K562 (cell line): ENCODE data around the gene PFDN2. TPM values are rescaled to one million over a fixed set of nuclear protein-coding genes. Genes with fewer than 3 reads are reported as not detected.

Experiments used
- CREM ChIP-seq: IDR thresholded peaks from 2 replicates; pipeline ENCODE4 v1.6.1; 2014; ENCODE audit warnings: antibody characterized with exemption, low read depth
- DMBX1 ChIP-seq: fragments of 250-450 bp; sonication (Bioruptor Pico); IDR thresholded peaks from 2 replicates; pipeline ENCODE4 v1.8.0; 2022; ENCODE audit warnings: inconsistent platforms, mild to moderate bottlenecking, moderate library complexity, borderline replicate concordance
- FOS ChIP-seq: IDR thresholded peaks from 3 replicates; pipeline ENCODE4 v1.6.1; 2011; ENCODE audit not compliant: insufficient read length; ENCODE audit errors: extremely low read depth
- L3MBTL2 ChIP-seq: fragments of 450-650 bp; IDR thresholded peaks from 2 replicates; pipeline ENCODE4 v1.6.1; 2016; ENCODE audit warnings: mild to moderate bottlenecking, moderate library complexity
- MAX ChIP-seq: sonication (generic); formaldehyde crosslinking; IDR thresholded peaks from 2 replicates; pipeline ENCODE4 v1.9.0; 2022; ENCODE audit warnings: mild to moderate bottlenecking, missing genetic modification reagents
- NFATC3 ChIP-seq: fragments of 450-650 bp; IDR thresholded peaks from 2 replicates; pipeline ENCODE4 v1.6.1; 2017; ENCODE audit warnings: mild to moderate bottlenecking
- NR2C2 ChIP-seq, 2 experiments: fragments of 200-800 bp in 1 of 2; sonication (Bioruptor generic) in 1 of 2; sonication (generic) in 1 of 2; formaldehyde crosslinking in 1 of 2; IDR thresholded peaks; 2 replicates each; pipeline versions ENCODE4 v1.6.1 to v1.8.0; 2016 to 2022; ENCODE audit warnings: mild to moderate bottlenecking in 1 of 2, missing compliant biosample characterization in 1 of 2, missing genetic modification characterization in 1 of 2, missing genetic modification reagents in 1 of 2
- SMARCC2 ChIP-seq: fragments of 450-650 bp; IDR thresholded peaks from 2 replicates; pipeline ENCODE4 v1.6.1; 2017; ENCODE audit warnings: antibody characterized with exemption, moderate library complexity, mild to moderate bottlenecking, low read depth
- TRIM24 ChIP-seq, 2 experiments: fragments of 450-650 bp; IDR thresholded peaks; 2 replicates each; pipeline ENCODE4 v1.6.1; 2016
- polyA plus RNA-seq, 8 experiments: library from polyadenylated mRNA; depleted of rRNA in 4 of 8; stranded (reverse) in 5 of 8; unstranded in 3 of 8; fragments of >200 nt; fragmentation: Nextera tagmentation in 2 of 8; fragmentation: Illumina TruSeq in 1 of 8; extraction: Ambion mirVana in 2 of 8; extraction: Trizol in 1 of 8; gene quantifications; 2 replicates each; pipeline versions ENCODE4 v1.2.1 to v1.2.3, GENCODE V29; 2011 to 2014; ENCODE audit warnings: inconsistent platforms in 1 of 8, missing spikeins in 1 of 8
- total RNA-seq, 7 experiments: library from RNA; depleted of rRNA in 6 of 7; stranded (reverse); fragments of >200 nt in 6 of 7; fragmentation: Illumina TruSeq in 2 of 7; extraction: Trizol in 2 of 7; gene quantifications; 2 replicates each; pipeline versions ENCODE4 v1.2.1 to v1.2.3, GENCODE V29; 2011 to 2021; ENCODE audit warnings: low replicate concordance in 1 of 7
- TF ChIP-seq, protein P1 (sequence below): IDR thresholded peaks from 2 replicates; pipeline ENCODE4 v1.6.1; 2014; ENCODE audit warnings: antibody characterized with exemption
- TF ChIP-seq, protein P2 (sequence below): fragments of 450-650 bp; IDR thresholded peaks from 2 replicates; pipeline ENCODE4 v1.6.1; 2016; ENCODE audit warnings: mild to moderate bottlenecking, moderate library complexity
- TF ChIP-seq, protein P3 (sequence below): sonication (generic); formaldehyde crosslinking; IDR thresholded peaks from 2 replicates; pipeline ENCODE4 v1.8.1; 2022; ENCODE audit warnings: missing genetic modification reagents

The PFDN2 gene
- total and polyA plus RNA-seq, 9 of the 15 experiments (the other 6 are each of a cell fraction or from before 2014, with no cell fraction given): 50.2 to 361 (median 144) TPM

DNA sequence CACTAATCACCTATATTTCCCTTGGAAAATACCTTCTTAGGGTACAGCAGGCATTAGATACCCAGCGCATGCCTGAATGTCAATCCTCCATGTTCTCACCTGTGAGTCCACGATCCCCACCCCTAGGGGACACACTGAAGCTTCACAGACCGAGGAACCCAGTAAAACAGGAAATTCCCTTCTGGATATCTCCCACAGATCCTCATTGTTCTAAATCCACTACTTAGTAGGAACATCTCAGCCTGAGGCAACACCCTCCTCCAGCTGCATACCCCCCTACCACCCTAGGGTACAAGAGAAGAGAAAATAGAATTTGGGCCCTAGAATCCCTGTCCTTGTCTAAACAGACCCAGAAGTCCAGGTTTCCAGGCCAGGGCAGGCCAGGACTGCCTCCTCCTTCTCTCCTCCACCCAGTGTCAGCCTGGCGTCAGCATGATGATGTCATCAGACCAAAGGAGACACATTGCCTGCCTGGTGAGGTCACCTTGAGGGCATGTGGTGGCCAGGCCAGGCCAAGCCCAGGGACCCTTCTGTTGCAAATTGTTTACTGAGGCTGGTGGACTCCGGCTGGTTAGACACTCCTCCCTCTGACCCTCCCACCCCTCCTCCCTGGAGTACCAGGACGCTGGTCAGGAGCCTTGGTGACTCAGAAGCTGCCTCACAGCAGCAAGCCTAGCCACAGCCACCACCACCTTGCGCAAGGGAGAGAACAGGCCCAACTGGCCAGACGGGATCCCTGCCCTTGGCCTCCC lies 34.7 kb downstream of the PFDN2 start (continued):
- TF ChIP-seq, protein P1, sequence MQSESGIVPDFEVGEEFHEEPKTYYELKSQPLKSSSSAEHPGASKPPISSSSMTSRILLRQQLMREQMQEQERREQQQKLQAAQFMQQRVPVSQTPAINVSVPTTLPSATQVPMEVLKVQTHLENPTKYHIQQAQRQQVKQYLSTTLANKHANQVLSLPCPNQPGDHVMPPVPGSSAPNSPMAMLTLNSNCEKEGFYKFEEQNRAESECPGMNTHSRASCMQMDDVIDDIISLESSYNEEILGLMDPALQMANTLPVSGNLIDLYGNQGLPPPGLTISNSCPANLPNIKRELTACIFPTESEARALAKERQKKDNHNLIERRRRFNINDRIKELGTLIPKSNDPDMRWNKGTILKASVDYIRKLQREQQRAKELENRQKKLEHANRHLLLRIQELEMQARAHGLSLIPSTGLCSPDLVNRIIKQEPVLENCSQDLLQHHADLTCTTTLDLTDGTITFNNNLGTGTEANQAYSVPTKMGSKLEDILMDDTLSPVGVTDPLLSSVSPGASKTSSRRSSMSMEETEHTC: peak; percentile 59; the same call in 1 of the 2 replicates
- TF ChIP-seq TRIM24 (IDR thresholded peaks at IDR 0.05): peak; percentile 34 to 48; a peak in 3 of 4 replicates
- peak; percentile 93 for TF ChIP-seq CREM
- TF ChIP-seq, protein P2, sequence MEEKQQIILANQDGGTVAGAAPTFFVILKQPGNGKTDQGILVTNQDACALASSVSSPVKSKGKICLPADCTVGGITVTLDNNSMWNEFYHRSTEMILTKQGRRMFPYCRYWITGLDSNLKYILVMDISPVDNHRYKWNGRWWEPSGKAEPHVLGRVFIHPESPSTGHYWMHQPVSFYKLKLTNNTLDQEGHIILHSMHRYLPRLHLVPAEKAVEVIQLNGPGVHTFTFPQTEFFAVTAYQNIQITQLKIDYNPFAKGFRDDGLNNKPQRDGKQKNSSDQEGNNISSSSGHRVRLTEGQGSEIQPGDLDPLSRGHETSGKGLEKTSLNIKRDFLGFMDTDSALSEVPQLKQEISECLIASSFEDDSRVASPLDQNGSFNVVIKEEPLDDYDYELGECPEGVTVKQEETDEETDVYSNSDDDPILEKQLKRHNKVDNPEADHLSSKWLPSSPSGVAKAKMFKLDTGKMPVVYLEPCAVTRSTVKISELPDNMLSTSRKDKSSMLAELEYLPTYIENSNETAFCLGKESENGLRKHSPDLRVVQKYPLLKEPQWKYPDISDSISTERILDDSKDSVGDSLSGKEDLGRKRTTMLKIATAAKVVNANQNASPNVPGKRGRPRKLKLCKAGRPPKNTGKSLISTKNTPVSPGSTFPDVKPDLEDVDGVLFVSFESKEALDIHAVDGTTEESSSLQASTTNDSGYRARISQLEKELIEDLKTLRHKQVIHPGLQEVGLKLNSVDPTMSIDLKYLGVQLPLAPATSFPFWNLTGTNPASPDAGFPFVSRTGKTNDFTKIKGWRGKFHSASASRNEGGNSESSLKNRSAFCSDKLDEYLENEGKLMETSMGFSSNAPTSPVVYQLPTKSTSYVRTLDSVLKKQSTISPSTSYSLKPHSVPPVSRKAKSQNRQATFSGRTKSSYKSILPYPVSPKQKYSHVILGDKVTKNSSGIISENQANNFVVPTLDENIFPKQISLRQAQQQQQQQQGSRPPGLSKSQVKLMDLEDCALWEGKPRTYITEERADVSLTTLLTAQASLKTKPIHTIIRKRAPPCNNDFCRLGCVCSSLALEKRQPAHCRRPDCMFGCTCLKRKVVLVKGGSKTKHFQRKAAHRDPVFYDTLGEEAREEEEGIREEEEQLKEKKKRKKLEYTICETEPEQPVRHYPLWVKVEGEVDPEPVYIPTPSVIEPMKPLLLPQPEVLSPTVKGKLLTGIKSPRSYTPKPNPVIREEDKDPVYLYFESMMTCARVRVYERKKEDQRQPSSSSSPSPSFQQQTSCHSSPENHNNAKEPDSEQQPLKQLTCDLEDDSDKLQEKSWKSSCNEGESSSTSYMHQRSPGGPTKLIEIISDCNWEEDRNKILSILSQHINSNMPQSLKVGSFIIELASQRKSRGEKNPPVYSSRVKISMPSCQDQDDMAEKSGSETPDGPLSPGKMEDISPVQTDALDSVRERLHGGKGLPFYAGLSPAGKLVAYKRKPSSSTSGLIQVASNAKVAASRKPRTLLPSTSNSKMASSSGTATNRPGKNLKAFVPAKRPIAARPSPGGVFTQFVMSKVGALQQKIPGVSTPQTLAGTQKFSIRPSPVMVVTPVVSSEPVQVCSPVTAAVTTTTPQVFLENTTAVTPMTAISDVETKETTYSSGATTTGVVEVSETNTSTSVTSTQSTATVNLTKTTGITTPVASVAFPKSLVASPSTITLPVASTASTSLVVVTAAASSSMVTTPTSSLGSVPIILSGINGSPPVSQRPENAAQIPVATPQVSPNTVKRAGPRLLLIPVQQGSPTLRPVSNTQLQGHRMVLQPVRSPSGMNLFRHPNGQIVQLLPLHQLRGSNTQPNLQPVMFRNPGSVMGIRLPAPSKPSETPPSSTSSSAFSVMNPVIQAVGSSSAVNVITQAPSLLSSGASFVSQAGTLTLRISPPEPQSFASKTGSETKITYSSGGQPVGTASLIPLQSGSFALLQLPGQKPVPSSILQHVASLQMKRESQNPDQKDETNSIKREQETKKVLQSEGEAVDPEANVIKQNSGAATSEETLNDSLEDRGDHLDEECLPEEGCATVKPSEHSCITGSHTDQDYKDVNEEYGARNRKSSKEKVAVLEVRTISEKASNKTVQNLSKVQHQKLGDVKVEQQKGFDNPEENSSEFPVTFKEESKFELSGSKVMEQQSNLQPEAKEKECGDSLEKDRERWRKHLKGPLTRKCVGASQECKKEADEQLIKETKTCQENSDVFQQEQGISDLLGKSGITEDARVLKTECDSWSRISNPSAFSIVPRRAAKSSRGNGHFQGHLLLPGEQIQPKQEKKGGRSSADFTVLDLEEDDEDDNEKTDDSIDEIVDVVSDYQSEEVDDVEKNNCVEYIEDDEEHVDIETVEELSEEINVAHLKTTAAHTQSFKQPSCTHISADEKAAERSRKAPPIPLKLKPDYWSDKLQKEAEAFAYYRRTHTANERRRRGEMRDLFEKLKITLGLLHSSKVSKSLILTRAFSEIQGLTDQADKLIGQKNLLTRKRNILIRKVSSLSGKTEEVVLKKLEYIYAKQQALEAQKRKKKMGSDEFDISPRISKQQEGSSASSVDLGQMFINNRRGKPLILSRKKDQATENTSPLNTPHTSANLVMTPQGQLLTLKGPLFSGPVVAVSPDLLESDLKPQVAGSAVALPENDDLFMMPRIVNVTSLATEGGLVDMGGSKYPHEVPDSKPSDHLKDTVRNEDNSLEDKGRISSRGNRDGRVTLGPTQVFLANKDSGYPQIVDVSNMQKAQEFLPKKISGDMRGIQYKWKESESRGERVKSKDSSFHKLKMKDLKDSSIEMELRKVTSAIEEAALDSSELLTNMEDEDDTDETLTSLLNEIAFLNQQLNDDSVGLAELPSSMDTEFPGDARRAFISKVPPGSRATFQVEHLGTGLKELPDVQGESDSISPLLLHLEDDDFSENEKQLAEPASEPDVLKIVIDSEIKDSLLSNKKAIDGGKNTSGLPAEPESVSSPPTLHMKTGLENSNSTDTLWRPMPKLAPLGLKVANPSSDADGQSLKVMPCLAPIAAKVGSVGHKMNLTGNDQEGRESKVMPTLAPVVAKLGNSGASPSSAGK: 0 out of 2 replicates have a peak, but pooled peaks have one; percentile 44
- no peak; the same call in 1 of the 2 replicates for TF ChIP-seq NR2C2 (CRISPR knock-in tag; IDR thresholded peaks at IDR 0.05)
- TF ChIP-seq NR2C2 (tag; IDR thresholded peaks at IDR 0.05): peak; percentile 40; the same call in 1 of the 2 replicates
- 0 out of 2 replicates have a peak, but pooled peaks have one; percentile 26 for TF ChIP-seq DMBX1 (CRISPR knock-in tag)
- 0 out of 2 replicates have a peak, but pooled peaks have one; percentile 29 for TF ChIP-seq SMARCC2
- peak; percentile 78 for TF ChIP-seq MAX
- peak; percentile 61; the same call in 1 of the 2 replicates for TF ChIP-seq L3MBTL2
- TF ChIP-seq NFATC3: no peak
- TF ChIP-seq, protein P3, sequence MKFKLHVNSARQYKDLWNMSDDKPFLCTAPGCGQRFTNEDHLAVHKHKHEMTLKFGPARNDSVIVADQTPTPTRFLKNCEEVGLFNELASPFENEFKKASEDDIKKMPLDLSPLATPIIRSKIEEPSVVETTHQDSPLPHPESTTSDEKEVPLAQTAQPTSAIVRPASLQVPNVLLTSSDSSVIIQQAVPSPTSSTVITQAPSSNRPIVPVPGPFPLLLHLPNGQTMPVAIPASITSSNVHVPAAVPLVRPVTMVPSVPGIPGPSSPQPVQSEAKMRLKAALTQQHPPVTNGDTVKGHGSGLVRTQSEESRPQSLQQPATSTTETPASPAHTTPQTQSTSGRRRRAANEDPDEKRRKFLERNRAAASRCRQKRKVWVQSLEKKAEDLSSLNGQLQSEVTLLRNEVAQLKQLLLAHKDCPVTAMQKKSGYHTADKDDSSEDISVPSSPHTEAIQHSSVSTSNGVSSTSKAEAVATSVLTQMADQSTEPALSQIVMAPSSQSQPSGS (CRISPR knock-in tag): peak; percentile 88
- TF ChIP-seq FOS: peak; percentile 3
